Right cardiac atrium (tissue), 5 donors: ENCODE results near the gene TSEN34. TPM values are rescaled to one million over a fixed set of nuclear protein-coding genes. Genes with fewer than 3 reads are reported as not detected.
"Not testable (repeated sequence)": the region's sequence is repeated elsewhere in the genome, so short reads cannot be mapped to it uniquely, and the experiment has no call there.

Source experiments
- ATAC-seq, 2 donors: fragments of 200-7000 bp; cut with Tn5 transposase; one replicate each; pipeline versions ENCODE4 v1.8.0 to v1.9.1; 2020; ENCODE audit warnings: moderate library complexity in 2 of 2, mild to moderate bottlenecking in 1 of 2
- DNase-seq, 3 donors: peaks; one replicate each; pipeline ENCODE4 v3.0.0-alpha.2; 2020
- H3K27ac ChIP-seq: one replicate; pipeline ENCODE4 v1.5.1; 2013; ENCODE audit warnings: mild to moderate bottlenecking, low read length, control low read depth, moderate library complexity
- H3K27me3 ChIP-seq: one replicate; pipeline ENCODE4 v1.6.1; 2013; ENCODE audit not compliant: control insufficient read depth, insufficient read depth
- H3K4me1 ChIP-seq: one replicate; pipeline ENCODE4 v1.6.1; 2013; ENCODE audit warnings: low read length; ENCODE audit not compliant: control insufficient read depth, insufficient read depth
- H3K4me3 ChIP-seq: one replicate; pipeline ENCODE4 v1.5.1; 2013; ENCODE audit warnings: low read length, control low read depth
- H3K9me3 ChIP-seq: one replicate; pipeline ENCODE4 v1.6.1; 2013; ENCODE audit warnings: low read length; ENCODE audit not compliant: control insufficient read depth
- WGBS: extraction: QIAGEN DNeasy Blood & Tissue Kit; methylation state at CpG from one replicate; pipeline ENCODE4 v1.1.7; 2013; 5-methylcytosine and 5-hydroxymethylcytosine counted together
- intact Hi-C, 4 donors: fragments of 100-400 bp; cut with DNase I; formaldehyde crosslinking; loops; one replicate each; pipeline versions ENCODE4 v1.11.0 to v1.14.0; 2022 to 2023
- polyA plus RNA-seq: library from polyadenylated mRNA; stranded (reverse); fragments of 200-250 nt; gene quantifications from one replicate; pipeline ENCODE4 v1.2.3, GENCODE V29; 2013
- total RNA-seq, 4 donors: library from RNA; stranded (reverse); fragmentation: NEBNext Ultra II Directional; extraction: Animal tissue kit (Norgen Biotek cat#: 25700); gene quantifications; one replicate each; pipeline ENCODE4 v1.2.1, GENCODE V29; 2021
- donor health status: healthy with polysubstance abuse.
- donor health status: DM: no; HTN: yes; CAD: no.
- donor health status: DM: no; HTN: no; CAD: no.
- donor health status: DM: no; HTN: yes; CAD: no; lungs with severe emphysema.
- donor health status: DM: yes; HTN: yes; CAD: no.

TSEN34 gene
- total and polyA plus RNA-seq, 5 donors: 17.6 to 22.1 (median 18.4) TPM

DNA sequence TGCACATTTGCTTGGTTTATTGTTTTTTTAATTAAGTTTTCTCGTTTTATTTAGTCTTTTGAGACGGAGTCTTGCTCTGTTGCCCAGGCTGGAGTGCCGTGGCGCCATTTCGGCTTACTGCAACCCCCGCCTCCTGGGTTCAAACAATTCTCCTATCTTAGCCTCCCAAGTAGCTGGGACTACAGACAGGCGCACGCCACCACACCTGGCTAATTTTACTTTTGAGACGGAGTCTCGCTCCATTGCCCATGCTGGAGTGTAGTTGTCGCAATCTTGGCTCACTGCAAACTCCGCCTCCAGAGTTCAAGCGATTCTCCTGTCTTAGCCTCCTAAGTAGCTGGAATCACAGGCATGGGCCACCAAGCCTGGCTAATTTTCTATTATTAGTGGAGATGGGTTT, 10.9 kb downstream of the TSEN34 start:
- Histone ChIP-seq H3K4me1 (peaks cover 14% of the 10 kb centered on the region), H3K27ac (no peak overlapping the region), H3K27me3 (no peaks in the 10 kb centered on the region), H3K9me3 (no peaks in the 10 kb centered on the region), H3K4me3 (peak overlapping the region; percentile 84)
- DNase-seq: no peak
- WGBS: 69% methylated on average over 13 of the region's 13 CpGs
- no peak for ATAC-seq
- intact Hi-C loops: no loop called here

DNA sequence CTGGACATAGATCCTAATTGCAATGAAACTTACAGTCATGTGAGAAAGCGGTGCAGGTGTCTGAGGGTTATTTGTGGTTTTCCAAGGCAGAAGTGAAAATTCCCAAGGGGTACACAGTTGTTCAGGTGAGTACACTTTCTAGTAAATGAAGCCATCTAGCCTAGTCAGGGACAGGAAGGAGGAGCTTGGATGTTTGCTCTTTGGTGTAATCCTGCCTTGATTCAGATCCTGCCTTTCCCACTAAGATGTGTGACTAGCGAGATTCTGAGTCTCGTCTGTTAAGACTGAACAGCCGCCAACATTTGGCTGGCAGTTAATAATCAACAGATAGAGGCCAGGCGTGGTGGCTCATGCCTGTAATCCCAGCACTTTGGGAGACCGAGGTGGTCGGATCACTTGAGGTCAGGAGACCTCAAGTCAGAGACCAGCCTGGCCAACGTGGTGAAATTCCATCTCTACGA, 12.1 kb downstream of the TSEN34 start:
- no peak for ATAC-seq
- WGBS: 51% methylated on average over 9 of the region's 9 CpGs
- no peak overlapping the region for H3K27ac ChIP-seq
- DNase-seq: no peak
- H3K4me1 ChIP-seq: peaks cover 14% of the 10 kb centered on the region
- H3K4me3 ChIP-seq: no peak overlapping the region
- no peaks in the 10 kb centered on the region for H3K27me3 ChIP-seq
- no peaks in the 10 kb centered on the region for H3K9me3 ChIP-seq
- intact Hi-C loops: no loop called here

DNA sequence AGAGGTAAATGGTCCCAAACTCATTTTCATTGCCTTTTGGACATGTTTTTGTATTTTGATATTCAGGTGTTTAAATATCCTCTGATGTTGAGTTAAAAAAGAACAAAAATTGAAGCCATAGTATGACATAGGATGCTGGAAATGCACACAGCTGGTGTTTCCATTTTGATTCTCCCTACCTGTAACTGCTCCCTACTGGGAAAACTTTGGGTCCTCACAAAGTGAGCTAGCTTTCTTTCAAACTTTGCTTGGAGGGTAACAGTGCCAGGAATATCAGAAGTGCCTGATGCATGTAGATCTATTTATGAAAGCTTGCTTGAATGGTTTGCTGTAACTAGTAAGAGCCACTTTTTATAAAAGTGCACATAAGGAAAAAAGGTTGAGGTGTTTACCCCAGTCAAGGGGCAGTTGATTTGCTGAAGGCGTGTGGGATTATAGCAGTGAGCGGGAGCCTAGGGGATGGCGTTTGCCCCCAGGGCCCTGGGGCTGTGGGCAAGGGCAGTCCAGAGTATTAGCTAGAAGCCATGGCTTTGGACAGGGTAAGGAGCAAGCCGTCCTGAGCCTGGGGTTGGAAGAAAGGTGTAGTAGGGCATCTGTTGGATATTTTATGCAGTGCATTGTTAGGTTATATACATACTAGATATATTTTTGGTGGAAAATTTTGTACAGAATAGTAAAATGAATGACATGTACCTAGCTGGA, 13.8 kb downstream of the TSEN34 start:
- Histone ChIP-seq H3K4me3 (no peak overlapping the region), H3K9me3 (no peaks in the 10 kb centered on the region), H3K4me1 (peaks cover 26% of the 10 kb centered on the region), H3K27me3 (no peaks in the 10 kb centered on the region), H3K27ac (no peak overlapping the region)
- intact Hi-C loops: no loop called here
- DNase-seq (no peak), ATAC-seq (no peak)
- WGBS: 71% methylated on average over 4 of the region's 4 CpGs

DNA sequence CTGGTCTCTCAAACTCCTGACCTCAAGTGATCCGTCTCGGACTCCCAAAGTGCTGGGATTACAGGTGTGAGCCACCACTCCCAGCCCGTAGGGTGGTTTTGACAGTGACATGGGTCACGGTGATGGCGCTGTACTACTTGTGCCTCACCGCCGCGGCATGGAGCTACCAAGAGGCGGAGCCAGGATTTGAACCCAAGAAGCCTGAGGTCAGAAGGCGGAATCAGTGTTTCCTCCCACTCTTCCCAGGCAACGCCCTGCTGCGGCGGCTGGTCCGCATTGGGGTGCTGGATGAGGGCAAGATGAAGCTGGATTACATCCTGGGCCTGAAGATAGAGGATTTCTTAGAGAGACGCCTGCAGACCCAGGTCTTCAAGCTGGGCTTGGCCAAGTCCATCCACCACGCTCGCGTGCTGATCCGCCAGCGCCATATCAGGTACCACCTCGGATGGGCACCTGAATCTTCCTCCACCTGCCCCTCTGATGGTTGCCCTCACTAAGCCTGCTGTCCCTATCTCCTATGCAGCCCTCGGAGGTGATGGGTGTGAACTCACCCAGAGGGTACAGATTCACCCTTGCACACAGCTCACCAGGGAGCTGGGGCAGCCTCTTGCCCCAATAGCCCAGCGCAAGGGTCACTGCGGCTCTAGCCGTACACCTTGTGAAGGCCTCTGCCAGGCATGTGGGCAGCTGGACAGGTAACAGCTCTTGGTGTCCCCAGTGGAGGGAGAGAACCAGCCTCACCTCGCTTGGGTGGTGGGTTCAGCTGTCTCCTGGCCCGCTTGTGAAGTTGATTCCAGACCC, 15.1 kb downstream of the TSEN34 start:
- no peaks in the 10 kb centered on the region for H3K9me3 ChIP-seq
- no peaks in the 10 kb centered on the region for H3K27me3 ChIP-seq
- intact Hi-C loops: no loop called here
- H3K4me3 ChIP-seq: no peak overlapping the region
- peaks cover 30% of the 10 kb centered on the region for H3K4me1 ChIP-seq
- H3K27ac ChIP-seq: no peak overlapping the region
- ATAC-seq (no peak), DNase-seq (no peak)
- WGBS: 89% methylated on average over 27 of the region's 27 CpGs

DNA sequence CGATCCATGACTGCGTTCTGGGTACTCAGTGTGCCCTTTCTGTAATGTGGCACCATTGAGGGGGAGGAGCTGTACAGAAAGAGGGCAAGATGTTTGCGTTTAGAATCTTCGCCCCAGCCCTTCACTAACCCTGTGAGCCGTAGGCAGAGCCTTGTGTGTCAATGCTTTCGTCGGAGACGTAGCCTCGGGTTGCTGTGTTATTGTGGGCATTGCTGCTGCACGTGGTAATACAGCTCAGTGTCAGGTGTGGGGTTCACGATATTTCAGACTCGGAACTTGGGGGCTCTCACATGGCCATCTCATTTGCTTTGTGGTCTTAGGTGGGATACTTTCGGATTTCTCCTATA, 15.7 kb downstream of the TSEN34 start:
- intact Hi-C loops: no loop called here
- DNase-seq (no peak), ATAC-seq (no peak)
- Histone ChIP-seq H3K4me1 (peaks cover 27% of the 10 kb centered on the region), H3K27ac (no peak overlapping the region), H3K9me3 (no peaks in the 10 kb centered on the region), H3K27me3 (no peaks in the 10 kb centered on the region), H3K4me3 (no peak overlapping the region)
- 79% methylated on average over 13 of the region's 13 CpGs for WGBS

DNA sequence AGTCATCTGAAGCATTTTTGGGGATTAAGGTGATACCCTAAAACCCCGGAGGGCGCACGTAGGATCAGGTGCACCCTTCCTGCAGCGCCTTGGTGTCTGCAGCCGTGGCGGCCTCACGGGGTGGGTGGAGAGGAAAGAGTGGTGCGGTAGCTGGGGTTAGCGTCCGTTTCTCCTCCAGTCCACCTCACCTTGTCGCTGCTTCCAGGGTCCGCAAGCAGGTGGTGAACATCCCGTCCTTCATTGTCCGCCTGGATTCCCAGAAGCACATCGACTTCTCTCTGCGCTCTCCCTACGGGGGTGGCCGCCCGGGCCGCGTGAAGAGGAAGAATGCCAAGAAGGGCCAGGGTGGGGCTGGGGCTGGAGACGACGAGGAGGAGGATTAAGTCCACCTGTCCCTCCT, 16.1 kb downstream of the TSEN34 start:
- H3K4me3 ChIP-seq, H3K9me3 ChIP-seq, DNase-seq, ATAC-seq, H3K27me3 ChIP-seq, H3K27ac ChIP-seq, intact Hi-C loops: not testable (repeated sequence)
- H3K4me1 ChIP-seq: peaks cover 27% of the 10 kb centered on the region
- 68% methylated on average over 23 of the region's 23 CpGs for WGBS

DNA sequence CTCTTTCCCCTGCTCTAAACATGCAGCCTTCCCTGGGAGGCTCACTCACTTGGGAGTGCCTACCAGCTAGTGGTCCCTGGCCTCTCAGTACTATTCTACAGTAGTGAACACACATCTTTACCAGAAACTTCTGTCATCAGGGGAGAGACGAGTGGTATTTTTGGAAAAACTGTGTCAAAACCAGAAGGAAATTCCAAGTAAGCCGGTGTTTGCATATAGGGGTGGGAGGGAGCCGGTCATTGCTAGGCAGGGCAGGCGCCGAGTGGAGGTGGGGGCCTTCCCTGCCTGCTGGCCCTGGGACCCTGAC, 16.5 kb downstream of the TSEN34 start:
- Histone ChIP-seq H3K4me1 (peaks cover 25% of the 10 kb centered on the region), H3K9me3 (no peaks in the 10 kb centered on the region), H3K27ac (no peak overlapping the region), H3K4me3 (no peak overlapping the region), H3K27me3 (no peaks in the 10 kb centered on the region)
- 62% methylated on average over 5 of the region's 5 CpGs for WGBS
- ATAC-seq (no peak), DNase-seq (no peak)
- intact Hi-C loops: no loop called here

DNA sequence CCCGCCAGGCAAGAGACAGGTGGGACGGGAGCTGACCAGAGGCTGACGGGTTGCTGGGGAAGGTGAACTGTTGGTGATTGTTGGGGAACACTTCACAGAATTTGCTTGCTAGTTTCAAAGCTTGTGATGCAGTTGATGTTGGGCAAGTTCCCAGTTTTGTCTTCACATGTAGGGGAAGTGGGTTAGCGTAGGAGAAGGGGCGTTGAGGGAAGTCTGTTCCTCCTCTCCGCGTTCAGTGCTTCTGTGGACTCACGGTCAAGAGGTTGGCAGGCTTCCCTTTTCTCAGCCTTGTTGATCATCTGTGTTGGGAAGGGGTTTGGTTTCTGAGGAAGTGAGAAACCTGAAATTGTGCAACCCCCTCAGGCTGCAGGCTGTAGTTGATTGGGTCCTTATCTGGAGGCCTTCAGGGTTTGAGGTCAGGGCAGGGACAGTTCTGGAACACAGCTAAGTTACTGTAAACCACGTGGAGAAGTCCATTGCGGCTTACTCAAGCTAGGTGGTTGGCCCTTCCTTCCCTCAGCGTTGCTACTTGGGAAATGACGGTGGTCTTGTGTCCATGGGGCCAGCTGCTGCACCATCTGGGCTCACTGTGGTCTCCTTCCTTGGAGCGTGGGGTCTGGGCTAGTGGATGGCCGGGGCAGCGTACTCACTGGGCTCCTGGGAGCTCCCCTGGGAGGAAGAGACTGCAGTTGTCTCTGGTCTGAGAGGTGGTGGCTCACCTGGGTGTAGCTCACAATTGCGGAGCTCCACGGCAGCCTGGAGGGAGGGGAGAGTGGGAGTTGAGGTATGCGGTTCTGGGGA, 17.1 kb downstream of the TSEN34 start:
- ATAC-seq: peak; percentile 65 to 75
- peak; percentile 72 to 80 (median 74) for DNase-seq
- peak overlapping the region; percentile 57 for H3K27ac ChIP-seq
- WGBS: 59% methylated on average over 18 of the region's 18 CpGs
- peaks cover 20% of the 10 kb centered on the region for H3K4me1 ChIP-seq
- intact Hi-C loops: no loop called here
- no peaks in the 10 kb centered on the region for H3K9me3 ChIP-seq
- no peak overlapping the region for H3K4me3 ChIP-seq
- H3K27me3 ChIP-seq: no peaks in the 10 kb centered on the region

DNA sequence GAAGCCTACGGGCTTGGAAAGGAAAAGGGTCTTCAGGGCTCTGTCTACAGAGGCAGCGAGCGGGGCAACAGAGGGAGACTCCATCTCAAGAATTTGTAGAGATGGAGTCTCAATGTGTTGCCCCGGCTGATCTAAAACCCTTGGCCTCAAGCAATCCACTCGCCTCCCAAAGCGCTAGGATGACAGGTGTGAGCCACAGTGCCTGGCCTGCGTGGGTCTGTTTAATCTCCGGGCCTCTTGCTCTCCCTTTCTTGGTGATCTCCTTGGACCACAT, 17.6 kb downstream of the TSEN34 start:
- peak overlapping the region; percentile 57 for H3K27ac ChIP-seq
- no peak for ATAC-seq
- no peak overlapping the region for H3K4me3 ChIP-seq
- peaks cover 16% of the 10 kb centered on the region for H3K4me1 ChIP-seq
- 81% methylated on average over 8 of the region's 8 CpGs for WGBS
- no peaks in the 10 kb centered on the region for H3K27me3 ChIP-seq
- intact Hi-C loops: no loop called here
- no peak for DNase-seq
- H3K9me3 ChIP-seq: no peaks in the 10 kb centered on the region

DNA sequence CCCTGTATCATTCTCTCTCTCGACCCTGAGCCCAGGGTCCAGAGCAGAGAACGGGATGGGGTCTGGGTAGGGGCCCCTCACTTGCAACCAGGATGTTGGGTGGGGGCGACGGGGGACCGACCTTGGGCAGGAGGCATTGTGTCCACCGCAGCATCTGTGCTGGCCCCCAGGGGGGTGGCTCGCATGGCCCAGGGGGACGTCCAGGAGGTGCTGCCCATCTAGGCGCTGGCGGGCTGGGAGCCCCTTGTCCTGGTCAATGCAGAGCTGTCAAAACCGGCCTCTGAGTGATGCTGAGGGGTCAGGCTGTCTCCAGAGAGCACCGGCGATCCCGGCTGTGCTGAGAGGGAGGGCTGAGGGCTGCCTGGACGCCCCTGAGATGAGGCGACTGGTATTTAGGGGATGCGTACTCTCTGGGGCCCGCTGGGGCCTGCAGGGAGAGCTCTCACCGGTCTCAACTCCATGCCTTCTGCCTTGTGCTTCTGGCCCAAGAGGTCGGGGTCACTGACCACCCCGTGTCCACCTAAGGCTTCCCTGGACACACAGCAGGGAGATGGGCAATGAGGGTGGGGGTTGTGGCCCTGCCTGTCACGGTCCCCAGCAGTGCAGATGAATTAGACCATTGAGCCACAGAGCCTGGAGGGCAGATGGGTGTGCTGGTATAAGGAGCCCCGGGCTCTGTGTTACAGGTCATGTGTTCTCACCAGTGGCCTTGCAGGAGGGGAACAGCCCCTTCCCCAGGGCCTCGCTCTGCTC, 18.1 kb downstream of the TSEN34 start:
- H3K27me3 ChIP-seq: no peaks in the 10 kb centered on the region
- peak overlapping the region; percentile 63 for H3K27ac ChIP-seq
- DNase-seq: no peak
- WGBS: 56% methylated on average over 24 of the region's 24 CpGs
- H3K4me1 ChIP-seq: peaks cover 16% of the 10 kb centered on the region
- ATAC-seq: peak; percentile 5 to 10
- intact Hi-C loops: no loop called here
- H3K9me3 ChIP-seq: no peaks in the 10 kb centered on the region
- no peak overlapping the region for H3K4me3 ChIP-seq
